HUES48 (cell line): ENCODE measurements around the gene TMEM183A.
"Not testable (repeated sequence)": the region's sequence is repeated elsewhere in the genome, so short reads cannot be mapped to it uniquely, and the experiment has no call there.

Experiments used
- H3K27ac ChIP-seq: one replicate; pipeline ENCODE4 v1.7.0; 2013; ENCODE audit warnings: low read depth, low read length, inconsistent platforms
- H3K27me3 ChIP-seq: 2 replicates; pipeline ENCODE4 v1.6.1; 2013; ENCODE audit warnings: mild to moderate bottlenecking, low read length; ENCODE audit not compliant: control insufficient read depth, insufficient read depth
- H3K36me3 ChIP-seq: 2 replicates; pipeline ENCODE4 v1.6.1; 2013; ENCODE audit warnings: low read length; ENCODE audit not compliant: control insufficient read depth, insufficient read depth
- H3K4me1 ChIP-seq: 2 replicates; pipeline ENCODE4 v1.6.1; 2013; ENCODE audit warnings: mild to moderate bottlenecking, low read length; ENCODE audit not compliant: control insufficient read depth, insufficient read depth
- H3K4me3 ChIP-seq: 2 replicates; pipeline ENCODE4 v1.5.1; 2013; ENCODE audit warnings: mild to moderate bottlenecking, low read depth, low read length
- H3K9ac ChIP-seq: 2 replicates; pipeline ENCODE4 v1.6.1; 2013; ENCODE audit warnings: mild to moderate bottlenecking, low read depth, low read length, moderate library complexity
- H3K9me3 ChIP-seq: 2 replicates; pipeline ENCODE4 v1.6.1; 2013; ENCODE audit warnings: low read length; ENCODE audit not compliant: control insufficient read depth, insufficient read depth

Gene TMEM183A

GRCh38 chr1:203017061-203017460 lies 9.9 kb downstream of the TMEM183A start:
- peaks cover 99% of the 10 kb centered on the region for H3K36me3 ChIP-seq

GRCh38 chr1:203017692-203018091 lies 10.5 kb downstream of the TMEM183A start:
- H3K9ac ChIP-seq: no peak overlapping the region
- H3K27me3 ChIP-seq: no peaks in the 10 kb centered on the region
- no peaks in the 10 kb centered on the region for H3K4me1 ChIP-seq
- peaks cover 98% of the 10 kb centered on the region for H3K36me3 ChIP-seq
- H3K27ac ChIP-seq: no peak overlapping the region
- no peak overlapping the region for H3K4me3 ChIP-seq
- H3K9me3 ChIP-seq: no peaks in the 10 kb centered on the region

More at GRCh38 chr1:203017061-203017460, 9.9 kb downstream of the TMEM183A start:
- Histone ChIP-seq H3K9me3 (no peaks in the 10 kb centered on the region), H3K27ac (no peak overlapping the region), H3K4me3 (no peak overlapping the region), H3K4me1 (no peaks in the 10 kb centered on the region), H3K9ac (no peak overlapping the region), H3K27me3 (no peaks in the 10 kb centered on the region)

- not testable (repeated sequence) for H3K4me3 ChIP-seq, H3K4me1 ChIP-seq, H3K9ac ChIP-seq, H3K9me3 ChIP-seq, H3K27ac ChIP-seq
- peaks cover 67% of the 10 kb centered on the region for H3K36me3 ChIP-seq
- peaks cover 15% of the 10 kb centered on the region for H3K27me3 ChIP-seq
Observed at GRCh38 chr1:203022855-203023254, 15.7 kb downstream of the TMEM183A start.

GRCh38 chr1:203025686-203026030 lies 18.5 kb downstream of the TMEM183A start:
- Histone ChIP-seq H3K9me3 (no peaks in the 10 kb centered on the region), H3K27ac (no peak overlapping the region), H3K9ac (no peak overlapping the region), H3K36me3 (peaks cover 40% of the 10 kb centered on the region), H3K27me3 (peaks cover 26% of the 10 kb centered on the region), H3K4me1 (peaks cover 4% of the 10 kb centered on the region), H3K4me3 (no peak overlapping the region)

GRCh38 chr1:203026031-203026665 lies 19.0 kb downstream of the TMEM183A start, which contains the start of gene PPFIA4:
PPFIA4 (plus strand) TSS chr1:203026491; CDS start chr1:203039009, 12,518 bp downstream.
- Histone ChIP-seq H3K4me1 (peaks cover 4% of the 10 kb centered on the region), H3K27ac (no peak within 1 kb of the TSS), H3K4me3 (peak within 1 kb of the TSS; percentile 77), H3K27me3 (peaks cover 26% of the 10 kb centered on the region), H3K36me3 (peaks cover 35% of the 10 kb centered on the region), H3K9me3 (no peaks in the 10 kb centered on the region), H3K9ac (peak within 1 kb of the TSS; percentile 25; the same call in 1 of the 2 replicates)

GRCh38 chr1:203026666-203027663 lies 19.8 kb downstream of the TMEM183A start:
- H3K9me3 ChIP-seq: no peaks in the 10 kb centered on the region
- H3K27me3 ChIP-seq: peaks cover 26% of the 10 kb centered on the region
- peaks cover 4% of the 10 kb centered on the region for H3K4me1 ChIP-seq
- no peak overlapping the region for H3K27ac ChIP-seq
- H3K36me3 ChIP-seq: peaks cover 27% of the 10 kb centered on the region
- peak overlapping the region; percentile 25; the same call in 1 of the 2 replicates for H3K9ac ChIP-seq
- peak overlapping the region; percentile 77 for H3K4me3 ChIP-seq

- Histone ChIP-seq H3K4me1 (peaks cover 4% of the 10 kb centered on the region), H3K4me3 (no peak overlapping the region), H3K9me3 (no peaks in the 10 kb centered on the region), H3K36me3 (peaks cover 19% of the 10 kb centered on the region), H3K27ac (no peak overlapping the region), H3K27me3 (peaks cover 26% of the 10 kb centered on the region), H3K9ac (no peak overlapping the region)
Observed at GRCh38 chr1:203028067-203028783, 21.1 kb downstream of the TMEM183A start.

GRCh38 chr1:203028784-203029553 lies 21.8 kb downstream of the TMEM183A start:
- Histone ChIP-seq H3K4me3 (no peak overlapping the region), H3K27me3 (peaks cover 26% of the 10 kb centered on the region), H3K36me3 (peaks cover 12% of the 10 kb centered on the region), H3K4me1 (peaks cover 4% of the 10 kb centered on the region), H3K9ac (no peak overlapping the region), H3K9me3 (no peaks in the 10 kb centered on the region), H3K27ac (no peak overlapping the region)

- Histone ChIP-seq H3K9me3 (no peaks in the 10 kb centered on the region), H3K27ac (no peak overlapping the region), H3K36me3 (no peaks in the 10 kb centered on the region), H3K27me3 (peaks cover 25% of the 10 kb centered on the region), H3K4me1 (peaks cover 8% of the 10 kb centered on the region), H3K4me3 (no peak overlapping the region), H3K9ac (no peak overlapping the region)
Observed at GRCh38 chr1:203031467-203031866, 24.3 kb downstream of the TMEM183A start.

GRCh38 chr1:203033287-203033686 lies 26.1 kb downstream of the TMEM183A start:
- Histone ChIP-seq H3K27ac (no peak overlapping the region), H3K27me3 (peaks cover 7% of the 10 kb centered on the region)

More at GRCh38 chr1:203033287-203033686, 26.1 kb downstream of the TMEM183A start:
- Histone ChIP-seq H3K4me1 (0 out of 2 replicates have a peak, but pooled peaks cover 4% of the 10 kb centered on the region), H3K4me3 (no peak overlapping the region), H3K36me3 (no peaks in the 10 kb centered on the region), H3K9me3 (no peaks in the 10 kb centered on the region), H3K9ac (no peak overlapping the region)
